ENCODE data around the gene CNTF. TPM values are rescaled to one million over a fixed set of nuclear protein-coding genes. Genes with fewer than 3 reads are reported as not detected.
A peak's percentile ranks its signal among the peaks of the same experiment; 100 is the strongest.

The CNTF gene
- polyA plus RNA-seq, 4 donors = 0.63 to 0.78 TPM; not detected in 2

DNA sequence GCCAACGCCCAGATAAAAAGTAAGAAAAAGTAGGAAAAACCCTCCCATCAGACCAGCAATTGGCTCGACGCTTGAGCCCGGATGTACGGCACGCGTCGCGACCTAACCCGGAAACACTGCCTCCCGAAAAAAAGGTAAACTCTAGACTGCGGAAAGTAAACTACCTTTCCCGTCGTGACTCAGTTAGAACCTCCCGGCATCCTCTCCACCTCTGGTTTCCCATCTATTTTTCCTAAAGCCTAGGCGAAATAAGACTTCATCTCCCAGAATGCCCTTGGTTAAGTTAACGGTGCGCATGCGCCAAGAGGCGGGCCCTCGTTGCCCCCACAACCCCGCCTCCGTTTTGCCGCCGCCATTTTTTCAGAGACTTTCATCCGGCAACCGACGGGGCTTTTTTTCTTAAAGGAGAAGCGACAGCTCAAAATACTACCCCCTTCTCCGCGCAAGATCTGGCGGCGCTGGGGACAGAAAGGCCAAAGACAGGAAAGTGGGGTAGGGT is 44.3 kb upstream of the CNTF start:
- FAIRE-seq (peak; percentile 88), DNase-seq (peak; percentile 98 to 99)
- peaks cover 0 to 3% (median 1%) of the 10 kb centered on the region in 3 donors for H3K36me3 ChIP-seq (ENCODE audit: control insufficient read depth in 3 of 3, insufficient read depth in 2 of 3, low read depth in 1 of 3, low read length in 3 of 3)
- H3K4me3 ChIP-seq (ENCODE audit: low read depth in 1 of 3, low read length in 3 of 3) = peak overlapping the region; percentile 90 to 99 (median 92)
- WGBS, 3 donors = 0 to 1% (median 1%) methylated on average over 33 of the region's 33 CpGs
- no peaks in the 10 kb centered on the region for H3K9me3 ChIP-seq (ENCODE audit: control insufficient read depth in 2 of 2, insufficient read depth in 1 of 2, low read depth in 1 of 2, low read length in 1 of 2)
- H3K4me1 ChIP-seq (ENCODE audit: control insufficient read depth in 3 of 3, insufficient read depth in 2 of 3, low read depth in 1 of 3, low read length in 2 of 3) = peaks cover 9 to 11% (median 10%) of the 10 kb centered on the region in 3 donors
- peak overlapping the region; percentile 97 to 100 (median 98) for H3K27ac ChIP-seq (ENCODE audit: low read depth in 1 of 3, low read length in 2 of 3)
- no peaks in the 10 kb centered on the region for H3K27me3 ChIP-seq (ENCODE audit: control insufficient read depth in 3 of 3, insufficient read depth in 3 of 3, low read length in 3 of 3)

DNA sequence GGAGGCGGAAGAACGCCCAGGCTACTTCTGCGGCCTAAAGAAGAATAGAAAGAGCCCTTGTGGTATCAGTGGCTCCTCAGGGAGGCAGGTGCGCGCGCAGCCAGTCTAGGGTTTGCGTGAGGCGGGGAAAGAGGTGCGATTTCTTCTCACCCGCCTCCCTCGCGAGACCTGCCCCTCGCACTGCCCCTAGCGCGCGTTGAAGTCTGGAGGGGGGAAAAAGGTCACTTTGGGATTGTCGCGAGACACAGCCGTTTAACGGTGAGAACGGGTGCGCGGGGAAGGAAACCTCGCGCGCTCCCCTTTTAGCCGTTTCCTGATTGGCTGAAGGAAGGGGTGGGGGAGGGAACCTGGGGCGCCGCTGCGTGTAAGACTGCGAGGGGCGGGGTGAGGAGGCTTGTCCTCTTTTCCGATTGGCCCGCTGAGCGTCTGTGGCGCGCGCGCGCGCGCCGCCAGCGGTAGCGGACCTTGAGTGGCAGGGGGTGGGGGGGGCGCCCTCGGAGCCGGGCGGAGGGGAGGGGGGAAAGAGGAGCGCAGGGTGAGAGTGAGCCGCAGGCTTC is 43.8 kb upstream of the CNTF start, which contains the start of gene ZFP91:
TSS of gene ZFP91 (plus strand) at position 429 of the 557 bp plus-strand sequence. CDS start 219 bp downstream, outside the sequence.
- H3K9me3 ChIP-seq (ENCODE audit: control insufficient read depth in 2 of 2, insufficient read depth in 1 of 2, low read depth in 1 of 2, low read length in 1 of 2) = no peaks in the 10 kb centered on the region
- 0 to 1% (median 0%) methylated on average over 33 to 51 of the region's 51 CpGs for WGBS, 3 donors
- no peaks in the 10 kb centered on the region for H3K27me3 ChIP-seq (ENCODE audit: control insufficient read depth in 3 of 3, insufficient read depth in 3 of 3, low read length in 3 of 3)
- FAIRE-seq = no peak
- H3K4me1 ChIP-seq (ENCODE audit: control insufficient read depth in 3 of 3, insufficient read depth in 2 of 3, low read depth in 1 of 3, low read length in 2 of 3) = peaks cover 9 to 11% (median 10%) of the 10 kb centered on the region in 3 donors
- peak; percentile 99 for DNase-seq
- peaks cover 0 to 3% (median 1%) of the 10 kb centered on the region in 3 donors for H3K36me3 ChIP-seq (ENCODE audit: control insufficient read depth in 3 of 3, insufficient read depth in 2 of 3, low read depth in 1 of 3, low read length in 3 of 3)
- H3K27ac ChIP-seq (ENCODE audit: low read depth in 1 of 3, low read length in 2 of 3) = peak within 1 kb of the TSS; percentile 98 to 100 (median 98)
- peak within 1 kb of the TSS; percentile 90 to 99 (median 92) for H3K4me3 ChIP-seq (ENCODE audit: low read depth in 1 of 3, low read length in 3 of 3)

DNA sequence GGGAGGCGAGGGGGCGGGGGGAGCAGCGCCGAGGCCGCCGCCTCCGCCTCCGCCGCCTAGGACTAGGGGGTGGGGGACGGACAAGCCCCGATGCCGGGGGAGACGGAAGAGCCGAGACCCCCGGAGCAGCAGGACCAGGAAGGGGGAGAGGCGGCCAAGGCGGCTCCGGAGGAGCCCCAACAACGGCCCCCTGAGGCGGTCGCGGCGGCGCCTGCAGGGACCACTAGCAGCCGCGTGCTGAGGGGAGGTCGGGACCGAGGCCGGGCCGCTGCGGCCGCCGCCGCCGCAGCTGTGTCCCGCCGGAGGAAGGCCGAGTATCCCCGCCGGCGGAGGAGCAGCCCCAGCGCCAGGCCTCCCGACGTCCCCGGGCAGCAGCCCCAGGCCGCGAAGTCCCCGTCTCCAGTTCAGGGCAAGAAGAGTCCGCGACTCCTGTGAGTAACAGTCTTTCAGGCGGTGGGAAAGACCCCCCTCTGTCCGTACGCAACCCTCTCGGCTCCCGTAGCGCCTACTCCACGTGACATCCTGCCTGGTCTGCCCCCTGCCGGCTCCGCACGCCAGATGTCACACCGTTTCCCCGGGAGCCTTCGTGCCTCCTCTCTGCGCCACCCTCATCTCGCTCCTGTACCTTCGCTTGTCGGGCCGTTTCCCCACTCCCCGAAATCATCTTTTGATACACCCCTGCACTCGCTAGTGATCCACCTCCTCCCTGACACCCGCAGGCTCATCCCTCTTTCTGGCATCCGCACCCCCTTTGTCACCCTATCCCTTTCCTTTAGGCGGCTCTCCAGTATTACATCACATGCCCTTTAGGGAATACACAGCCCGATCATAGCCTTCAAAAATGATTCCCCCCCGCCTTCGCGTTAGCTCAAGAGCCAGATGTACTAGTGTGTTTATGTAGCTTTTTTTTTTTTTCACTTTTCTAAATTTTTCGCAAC is 43.0 kb upstream of the CNTF start:
- FAIRE-seq (no peak), DNase-seq (peak; percentile 89 to 96)
- Histone ChIP-seq H3K27me3 (ENCODE audit: control insufficient read depth in 3 of 3, insufficient read depth in 3 of 3, low read length in 3 of 3) (no peaks in the 10 kb centered on the region), H3K4me3 (ENCODE audit: low read depth in 1 of 3, low read length in 3 of 3) (peak overlapping the region; percentile 67 to 99 (median 90)), H3K9me3 (ENCODE audit: control insufficient read depth in 2 of 2, insufficient read depth in 1 of 2, low read depth in 1 of 2, low read length in 1 of 2) (no peaks in the 10 kb centered on the region), H3K36me3 (ENCODE audit: control insufficient read depth in 3 of 3, insufficient read depth in 2 of 3, low read depth in 1 of 3, low read length in 3 of 3) (peaks cover 0 to 3% (median 1%) of the 10 kb centered on the region in 3 donors), H3K4me1 (ENCODE audit: control insufficient read depth in 3 of 3, insufficient read depth in 2 of 3, low read depth in 1 of 3, low read length in 2 of 3) (peaks cover 9 to 11% (median 10%) of the 10 kb centered on the region in 3 donors), H3K27ac (ENCODE audit: low read depth in 1 of 3, low read length in 2 of 3) (peak overlapping the region; percentile 96 to 99 (median 98))
- 0 to 1% (median 1%) methylated on average over 55 to 78 of the region's 78 CpGs for WGBS, 3 donors

DNA sequence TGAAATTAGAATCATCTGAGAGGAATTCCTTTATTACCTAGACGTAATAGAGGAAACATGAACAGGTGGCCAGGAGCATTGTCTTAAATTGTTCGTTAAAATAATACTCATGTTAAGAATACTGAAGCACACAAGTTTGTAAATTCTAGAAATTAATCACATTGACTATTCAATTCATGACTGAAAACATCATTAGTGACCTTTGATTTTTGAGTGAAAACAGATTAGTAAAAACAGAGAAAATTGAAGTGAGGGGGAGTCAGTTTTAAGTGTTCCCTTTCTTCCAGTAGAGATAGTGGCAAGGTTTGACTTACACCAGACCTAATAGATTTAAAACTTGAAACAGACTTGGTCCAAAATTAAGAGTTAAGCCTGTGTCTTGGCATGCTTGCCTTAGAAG is 42.2 kb upstream of the CNTF start:
- peaks cover 0 to 3% (median 1%) of the 10 kb centered on the region in 3 donors for H3K36me3 ChIP-seq (ENCODE audit: control insufficient read depth in 3 of 3, insufficient read depth in 2 of 3, low read depth in 1 of 3, low read length in 3 of 3)
- H3K9me3 ChIP-seq (ENCODE audit: control insufficient read depth in 2 of 2, insufficient read depth in 1 of 2, low read depth in 1 of 2, low read length in 1 of 2) = no peaks in the 10 kb centered on the region
- peak overlapping the region in 1 of 3 donors; percentile 96 for H3K27ac ChIP-seq (ENCODE audit: low read depth in 1 of 3, low read length in 2 of 3)
- H3K4me1 ChIP-seq (ENCODE audit: control insufficient read depth in 3 of 3, insufficient read depth in 2 of 3, low read depth in 1 of 3, low read length in 2 of 3) = peaks cover 9 to 11% (median 10%) of the 10 kb centered on the region in 3 donors
- H3K27me3 ChIP-seq (ENCODE audit: control insufficient read depth in 3 of 3, insufficient read depth in 3 of 3, low read length in 3 of 3) = no peaks in the 10 kb centered on the region
- DNase-seq (no peak), FAIRE-seq (no peak)
- H3K4me3 ChIP-seq (ENCODE audit: low read depth in 1 of 3, low read length in 3 of 3) = peak overlapping the region in 2 of 3 donors; percentile 67 to 90
- WGBS, 3 donors = 0 to 7% (median 0%) methylated on average over 2 of the region's 2 CpGs

DNA sequence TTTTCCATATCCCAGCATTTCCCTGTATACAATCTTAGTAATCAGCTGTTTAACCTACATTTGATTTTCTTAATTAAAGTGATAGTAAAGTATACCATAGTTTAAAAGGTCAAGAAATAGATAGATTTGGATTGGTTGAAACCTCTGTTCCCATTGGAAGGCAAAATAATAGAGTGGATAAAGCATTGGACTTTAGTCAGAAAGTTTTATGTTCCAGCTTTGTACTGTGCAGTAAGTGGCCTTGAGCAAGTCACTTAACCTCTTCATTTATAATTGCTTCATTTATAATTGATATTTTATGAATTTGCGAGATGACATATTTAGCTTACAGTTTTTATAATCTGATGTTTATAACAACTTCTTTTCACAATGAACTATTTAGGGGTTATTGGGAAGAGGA is 40.0 kb upstream of the CNTF start:
- no peaks in the 10 kb centered on the region for H3K9me3 ChIP-seq (ENCODE audit: control insufficient read depth in 2 of 2, insufficient read depth in 1 of 2, low read depth in 1 of 2, low read length in 1 of 2)
- FAIRE-seq (no peak), DNase-seq (peak in 1 of 2 donors; percentile 75)
- H3K4me3 ChIP-seq (ENCODE audit: low read depth in 1 of 3, low read length in 3 of 3) = no peak overlapping the region
- H3K27me3 ChIP-seq (ENCODE audit: control insufficient read depth in 3 of 3, insufficient read depth in 3 of 3, low read length in 3 of 3) = no peaks in the 10 kb centered on the region
- WGBS, 3 donors = 21 to 68% (median 52%) methylated on average over 1 of the region's 1 CpG
- H3K27ac ChIP-seq (ENCODE audit: low read depth in 1 of 3, low read length in 2 of 3) = no peak overlapping the region
- peaks cover 1 to 5% (median 3%) of the 10 kb centered on the region in 3 donors for H3K4me1 ChIP-seq (ENCODE audit: control insufficient read depth in 3 of 3, insufficient read depth in 2 of 3, low read depth in 1 of 3, low read length in 2 of 3)
- H3K36me3 ChIP-seq (ENCODE audit: control insufficient read depth in 3 of 3, insufficient read depth in 2 of 3, low read depth in 1 of 3, low read length in 3 of 3) = peaks cover 3 to 6% (median 3%) of the 10 kb centered on the region in 3 donors

DNA sequence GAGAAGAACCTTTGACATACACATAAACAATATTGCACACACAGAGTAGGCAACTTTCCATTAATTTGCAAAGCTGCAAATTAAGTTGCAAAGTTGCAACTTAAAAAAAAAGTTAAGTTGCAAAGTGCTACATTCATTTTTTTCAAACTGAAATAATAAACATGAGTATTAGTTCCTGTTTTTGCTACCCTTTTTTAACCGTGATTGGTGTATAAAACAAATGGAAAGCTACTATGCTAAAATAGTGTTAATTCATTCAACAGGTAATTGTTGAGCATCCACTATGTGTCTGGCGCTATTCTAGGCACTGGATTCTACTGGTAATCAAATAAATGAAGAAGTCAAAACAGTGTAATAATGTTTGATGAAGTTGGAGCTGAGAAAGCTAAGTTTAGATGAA is 35.5 kb upstream of the CNTF start:
- peaks cover 0 to under 1% (median 0%) of the 10 kb centered on the region in 3 donors for H3K4me1 ChIP-seq (ENCODE audit: control insufficient read depth in 3 of 3, insufficient read depth in 2 of 3, low read depth in 1 of 3, low read length in 2 of 3)
- DNase-seq = no peak
- 85 to 90% (median 87%) methylated on average over 2 of the region's 2 CpGs for WGBS, 3 donors
- no peak for FAIRE-seq
- H3K4me3 ChIP-seq (ENCODE audit: low read depth in 1 of 3, low read length in 3 of 3) = no peak overlapping the region
- H3K9me3 ChIP-seq (ENCODE audit: control insufficient read depth in 2 of 2, insufficient read depth in 1 of 2, low read depth in 1 of 2, low read length in 1 of 2) = no peaks in the 10 kb centered on the region
- H3K27ac ChIP-seq (ENCODE audit: low read depth in 1 of 3, low read length in 2 of 3) = no peak overlapping the region
- H3K27me3 ChIP-seq (ENCODE audit: control insufficient read depth in 3 of 3, insufficient read depth in 3 of 3, low read length in 3 of 3) = no peaks in the 10 kb centered on the region
- peaks cover 2 to 6% (median 3%) of the 10 kb centered on the region in 3 donors for H3K36me3 ChIP-seq (ENCODE audit: control insufficient read depth in 3 of 3, insufficient read depth in 2 of 3, low read depth in 1 of 3, low read length in 3 of 3)

DNA sequence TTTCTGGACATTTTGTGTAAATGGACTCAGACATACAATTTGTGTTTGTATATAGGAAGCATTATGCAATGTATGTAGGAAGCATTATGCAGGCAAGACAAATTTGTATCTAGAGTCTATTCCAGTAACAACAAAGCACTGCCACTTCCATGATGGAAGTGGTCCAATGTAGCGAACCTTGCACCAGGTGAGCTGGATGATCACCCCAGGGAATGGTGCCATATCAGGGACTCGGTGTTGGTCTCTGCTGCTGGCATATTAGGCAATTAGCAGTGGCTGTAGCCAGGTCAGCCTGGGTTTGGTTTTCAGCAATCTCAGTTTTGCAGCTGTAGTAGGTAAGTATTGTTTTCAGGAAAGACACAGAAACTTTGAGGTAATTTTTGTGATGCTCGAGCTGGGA is 30.8 kb upstream of the CNTF start:
- 72 to 90% (median 74%) methylated on average over 3 of the region's 3 CpGs for WGBS, 3 donors
- peak in 1 of 2 donors; percentile 25 for DNase-seq
- Histone ChIP-seq H3K9me3 (ENCODE audit: control insufficient read depth in 2 of 2, insufficient read depth in 1 of 2, low read depth in 1 of 2, low read length in 1 of 2) (no peaks in the 10 kb centered on the region), H3K27me3 (ENCODE audit: control insufficient read depth in 3 of 3, insufficient read depth in 3 of 3, low read length in 3 of 3) (no peaks in the 10 kb centered on the region), H3K27ac (ENCODE audit: low read depth in 1 of 3, low read length in 2 of 3) (no peak overlapping the region), H3K4me3 (ENCODE audit: low read depth in 1 of 3, low read length in 3 of 3) (no peak overlapping the region), H3K36me3 (ENCODE audit: control insufficient read depth in 3 of 3, insufficient read depth in 2 of 3, low read depth in 1 of 3, low read length in 3 of 3) (peaks cover 0 to 7% (median 0%) of the 10 kb centered on the region in 3 donors), H3K4me1 (ENCODE audit: control insufficient read depth in 3 of 3, insufficient read depth in 2 of 3, low read depth in 1 of 3, low read length in 2 of 3) (peaks cover 3 to 24% (median 4%) of the 10 kb centered on the region in 3 donors)
- FAIRE-seq = no peak
